HAP-1 (cell line): ENCODE results near the gene SMC1A.
A peak's percentile ranks its signal among the peaks of the same experiment; 100 is the strongest.

Source experiments
- DNase-seq, 2 experiments: peaks; one replicate each; pipeline ENCODE4 v3.0.0-alpha.2; 2016 to 2020; ENCODE audit warnings: low spot score in 2 of 2
- H3K27me3 ChIP-seq: fragments of 250-450 bp; sonication (Bioruptor Pico); 2 replicates; pipeline ENCODE4 v1.5.1; 2020; ENCODE audit warnings: low read depth, mild to moderate bottlenecking, moderate library complexity
- H3K36me3 ChIP-seq: fragments of 250-450 bp; sonication (Bioruptor Pico); replicated peaks from 2 replicates; pipeline ENCODE4 v1.5.1; 2020; ENCODE audit warnings: mild to moderate bottlenecking
- H3K4me1 ChIP-seq: fragments of 250-450 bp; sonication (Bioruptor Pico); 2 replicates; pipeline ENCODE4 v1.5.1; 2020; ENCODE audit warnings: mild to moderate bottlenecking
- H3K4me3 ChIP-seq: fragments of 250-450 bp; sonication (Bioruptor Pico); 2 replicates; pipeline ENCODE4 v1.5.1; 2020; ENCODE audit warnings: mild to moderate bottlenecking, moderate library complexity
- H3K9me3 ChIP-seq: fragments of 250-450 bp; sonication (Bioruptor Pico); 2 replicates; pipeline ENCODE4 v1.5.1; 2020; ENCODE audit warnings: mild to moderate bottlenecking, moderate library complexity
- in situ Hi-C: fragments of 300-500 bp; cut with MboI; formaldehyde crosslinking; loops from 3 replicates; pipeline ENCODE4 v1.14.3; 2020; ENCODE audit warnings: low sequenced_read_pairs, inconsistent platforms, mixed read lengths

Gene SMC1A

GRCh38 chrX:53356186-53356585 is 66.3 kb downstream of the SMC1A start:
- Histone ChIP-seq H3K27me3 (no peaks in the 10 kb centered on the region), H3K4me3 (no peak overlapping the region), H3K9me3 (0 out of 2 replicates have a peak, but pooled peaks cover 5% of the 10 kb centered on the region), H3K36me3 (no peaks in the 10 kb centered on the region), H3K4me1 (no peaks in the 10 kb centered on the region)
- DNase-seq, result peak in 1 of 2 experiments; percentile 50
- in situ Hi-C loops, result no loop called here

GRCh38 chrX:53354669-53355068 is 67.8 kb downstream of the SMC1A start:
- Histone ChIP-seq H3K4me1 (no peaks in the 10 kb centered on the region), H3K4me3 (no peak overlapping the region), H3K9me3 (0 out of 2 replicates have a peak, but pooled peaks cover 7% of the 10 kb centered on the region), H3K36me3 (no peaks in the 10 kb centered on the region), H3K27me3 (no peaks in the 10 kb centered on the region)
- in situ Hi-C loops, result no loop called here
- DNase-seq, result no peak

- Histone ChIP-seq H3K36me3 (no peaks in the 10 kb centered on the region), H3K4me3 (no peak overlapping the region), H3K27me3 (no peaks in the 10 kb centered on the region), H3K9me3 (0 out of 2 replicates have a peak, but pooled peaks cover 2% of the 10 kb centered on the region), H3K4me1 (no peaks in the 10 kb centered on the region)
- in situ Hi-C loops, result no loop called here
- DNase-seq, result no peak
Measured at GRCh38 chrX:53347948-53348347, 74.5 kb downstream of the SMC1A start.

GRCh38 chrX:53340852-53341645 is 81.4 kb downstream of the SMC1A start:
- H3K9me3 ChIP-seq, result no peaks in the 10 kb centered on the region
- H3K27me3 ChIP-seq, result peaks cover 6% of the 10 kb centered on the region
- in situ Hi-C loops, result no loop called here
- no peaks in the 10 kb centered on the region for H3K4me1 ChIP-seq
- no peak overlapping the region for H3K4me3 ChIP-seq
- no peaks in the 10 kb centered on the region for H3K36me3 ChIP-seq
- no peak for DNase-seq

- DNase-seq, result no peak
- in situ Hi-C loops, result no loop called here
- Histone ChIP-seq H3K36me3 (no peaks in the 10 kb centered on the region), H3K4me1 (no peaks in the 10 kb centered on the region), H3K27me3 (peaks cover 25% of the 10 kb centered on the region), H3K9me3 (no peaks in the 10 kb centered on the region), H3K4me3 (no peak overlapping the region)
Measured at GRCh38 chrX:53337101-53337500, 85.4 kb downstream of the SMC1A start.

- no peaks in the 10 kb centered on the region for H3K9me3 ChIP-seq
- H3K27me3 ChIP-seq, result peaks cover 53% of the 10 kb centered on the region
- no peak overlapping the region for H3K4me3 ChIP-seq
- DNase-seq, result no peak
- H3K36me3 ChIP-seq, result no peaks in the 10 kb centered on the region
- H3K4me1 ChIP-seq, result no peaks in the 10 kb centered on the region
- in situ Hi-C loops, result no loop called here
Measured at GRCh38 chrX:53333853-53334252, 88.6 kb downstream of the SMC1A start.

- H3K9me3 ChIP-seq, result no peaks in the 10 kb centered on the region
- DNase-seq, result no peak
- no peak overlapping the region for H3K4me3 ChIP-seq
- peaks cover 68% of the 10 kb centered on the region for H3K27me3 ChIP-seq
- H3K4me1 ChIP-seq, result no peaks in the 10 kb centered on the region
- in situ Hi-C loops, result no loop called here
- H3K36me3 ChIP-seq, result no peaks in the 10 kb centered on the region
Measured at GRCh38 chrX:53332204-53332603, 90.2 kb downstream of the SMC1A start.

GRCh38 chrX:53330331-53330730 is 92.1 kb downstream of the SMC1A start:
- no peaks in the 10 kb centered on the region for H3K9me3 ChIP-seq
- no peaks in the 10 kb centered on the region for H3K36me3 ChIP-seq
- peaks cover 83% of the 10 kb centered on the region for H3K27me3 ChIP-seq
- in situ Hi-C loops, result no loop called here
- no peak overlapping the region for H3K4me3 ChIP-seq
- DNase-seq, result no peak
- H3K4me1 ChIP-seq, result no peaks in the 10 kb centered on the region

GRCh38 chrX:53324803-53325202 is 97.7 kb downstream of the SMC1A start:
- Histone ChIP-seq H3K9me3 (no peaks in the 10 kb centered on the region), H3K4me3 (no peak overlapping the region), H3K4me1 (peaks cover 7% of the 10 kb centered on the region), H3K36me3 (no peaks in the 10 kb centered on the region), H3K27me3 (peaks cover 74% of the 10 kb centered on the region)
- DNase-seq, result no peak
- in situ Hi-C loops, result no loop called here
